ENCODE measurements around the gene KRTAP2-3.

KRTAP2-3 gene

DNA sequence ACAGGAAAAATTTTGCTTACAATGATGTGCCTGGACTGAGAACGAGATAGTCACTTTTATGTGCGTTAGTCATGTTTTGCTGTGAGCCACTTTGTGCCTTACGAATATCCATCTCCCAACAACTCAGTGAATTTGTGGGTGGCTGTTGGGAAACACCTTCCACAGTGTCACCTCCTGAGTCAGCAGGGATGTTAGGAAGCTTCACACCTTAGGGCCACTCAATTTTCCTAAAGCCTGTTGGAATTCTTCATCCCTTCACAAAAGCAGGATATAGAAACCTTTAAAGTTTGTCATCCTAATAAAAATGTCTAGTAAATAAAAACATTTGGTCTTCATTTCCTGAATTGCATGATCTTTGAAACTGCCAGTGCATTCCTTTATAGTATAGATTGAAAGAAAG is 46.7 kb downstream of the KRTAP2-3 start:
- TF ChIP-seq, protein P1, sequence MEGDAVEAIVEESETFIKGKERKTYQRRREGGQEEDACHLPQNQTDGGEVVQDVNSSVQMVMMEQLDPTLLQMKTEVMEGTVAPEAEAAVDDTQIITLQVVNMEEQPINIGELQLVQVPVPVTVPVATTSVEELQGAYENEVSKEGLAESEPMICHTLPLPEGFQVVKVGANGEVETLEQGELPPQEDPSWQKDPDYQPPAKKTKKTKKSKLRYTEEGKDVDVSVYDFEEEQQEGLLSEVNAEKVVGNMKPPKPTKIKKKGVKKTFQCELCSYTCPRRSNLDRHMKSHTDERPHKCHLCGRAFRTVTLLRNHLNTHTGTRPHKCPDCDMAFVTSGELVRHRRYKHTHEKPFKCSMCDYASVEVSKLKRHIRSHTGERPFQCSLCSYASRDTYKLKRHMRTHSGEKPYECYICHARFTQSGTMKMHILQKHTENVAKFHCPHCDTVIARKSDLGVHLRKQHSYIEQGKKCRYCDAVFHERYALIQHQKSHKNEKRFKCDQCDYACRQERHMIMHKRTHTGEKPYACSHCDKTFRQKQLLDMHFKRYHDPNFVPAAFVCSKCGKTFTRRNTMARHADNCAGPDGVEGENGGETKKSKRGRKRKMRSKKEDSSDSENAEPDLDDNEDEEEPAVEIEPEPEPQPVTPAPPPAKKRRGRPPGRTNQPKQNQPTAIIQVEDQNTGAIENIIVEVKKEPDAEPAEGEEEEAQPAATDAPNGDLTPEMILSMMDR (conservative IDR thresholded peaks at IDR 0.05), result no peak
- TF ChIP-seq ZFX (IDR thresholded peaks at IDR 0.05), result no peak
- no peak overlapping the region for H3K27ac ChIP-seq

DNA sequence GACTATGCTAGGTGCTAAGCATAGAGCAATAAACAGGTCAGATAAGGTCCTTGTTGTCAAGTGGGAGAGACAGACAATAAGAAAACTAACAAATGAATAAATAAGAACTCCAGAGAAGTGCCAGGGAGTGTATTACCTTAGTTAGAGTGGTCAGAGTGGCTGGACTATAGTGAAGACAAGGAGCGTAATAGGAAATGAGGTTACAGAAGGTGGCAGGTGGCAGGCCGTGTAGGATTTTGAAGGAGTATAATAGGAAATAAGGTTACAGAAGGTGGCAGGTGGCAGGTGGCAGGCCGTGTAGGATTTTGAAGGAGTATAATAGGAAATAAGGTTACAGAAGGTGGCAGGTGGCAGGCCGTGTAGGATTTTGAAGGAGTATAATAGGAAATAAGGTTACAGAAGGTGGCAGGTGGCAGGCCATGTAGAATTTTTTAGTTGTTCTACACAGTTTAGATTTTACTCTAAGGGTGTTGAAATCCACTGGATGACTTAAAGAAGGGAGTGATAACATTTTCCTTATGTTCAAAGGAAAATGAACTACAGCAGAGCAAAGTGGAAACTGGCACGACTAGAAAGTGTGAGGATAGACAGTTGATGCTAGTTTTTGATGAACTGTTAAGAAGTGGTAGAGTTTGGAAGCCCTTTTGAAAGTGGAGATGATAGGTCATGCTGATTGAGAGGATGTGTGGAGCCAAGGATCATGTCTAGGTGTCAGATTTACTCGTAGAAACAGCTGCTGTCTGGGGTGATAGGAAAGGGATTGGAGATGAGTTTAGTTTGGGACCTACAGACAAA is 47.4 kb downstream of the KRTAP2-3 start:
- H3K27ac ChIP-seq, result no peak overlapping the region
- TF ChIP-seq ZFX (IDR thresholded peaks at IDR 0.05), result no peak
- TF ChIP-seq, protein P1 (conservative IDR thresholded peaks at IDR 0.05), result no peak

DNA sequence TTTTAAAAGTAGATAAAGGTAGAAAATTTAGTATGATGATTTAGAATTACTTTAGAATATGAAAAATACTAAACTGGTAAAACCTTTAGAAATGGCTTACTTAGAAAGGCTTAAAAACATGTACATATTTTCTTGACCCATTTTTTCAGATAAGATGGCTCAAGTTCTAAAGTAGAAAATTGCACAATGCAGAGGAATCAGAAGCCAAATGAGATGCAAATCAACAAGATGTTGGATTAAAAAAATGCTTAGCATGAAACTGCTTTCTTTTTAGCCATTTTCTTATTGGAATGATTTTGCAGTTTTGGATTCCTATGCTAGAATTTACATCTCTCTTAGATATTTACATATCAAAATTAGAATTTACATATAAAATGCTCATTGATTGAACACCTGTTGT is 49.5 kb downstream of the KRTAP2-3 start:
- no peak overlapping the region for H3K27ac ChIP-seq

DNA sequence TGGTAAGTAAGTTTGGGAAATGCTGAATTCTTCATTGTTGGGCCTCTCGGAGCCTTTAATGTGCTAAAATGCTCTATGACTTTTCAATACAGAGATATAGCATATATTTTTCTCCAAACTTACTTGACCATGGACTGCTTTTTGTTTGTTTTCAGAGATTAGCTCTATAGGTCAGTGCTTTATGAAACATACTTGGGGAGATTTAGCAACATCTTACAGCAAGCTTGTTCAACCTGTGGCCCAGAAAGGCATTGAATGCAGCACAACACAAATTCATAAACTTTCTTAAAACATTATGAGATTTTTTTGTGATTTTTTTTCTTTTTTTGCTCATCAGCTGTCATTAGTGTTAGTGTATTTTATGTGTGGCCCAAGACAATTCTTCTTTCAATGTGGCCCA is 50.0 kb downstream of the KRTAP2-3 start:
- TF ChIP-seq, protein P1 (conservative IDR thresholded peaks at IDR 0.05), result no peak
- no peak for TF ChIP-seq ZFX (IDR thresholded peaks at IDR 0.05)
- H3K27ac ChIP-seq, result no peak overlapping the region

More for the DNA sequence above, 49.5 kb downstream of the KRTAP2-3 start:
- TF ChIP-seq, protein P1 (conservative IDR thresholded peaks at IDR 0.05), result no peak
- no peak for TF ChIP-seq ZFX (IDR thresholded peaks at IDR 0.05)

DNA sequence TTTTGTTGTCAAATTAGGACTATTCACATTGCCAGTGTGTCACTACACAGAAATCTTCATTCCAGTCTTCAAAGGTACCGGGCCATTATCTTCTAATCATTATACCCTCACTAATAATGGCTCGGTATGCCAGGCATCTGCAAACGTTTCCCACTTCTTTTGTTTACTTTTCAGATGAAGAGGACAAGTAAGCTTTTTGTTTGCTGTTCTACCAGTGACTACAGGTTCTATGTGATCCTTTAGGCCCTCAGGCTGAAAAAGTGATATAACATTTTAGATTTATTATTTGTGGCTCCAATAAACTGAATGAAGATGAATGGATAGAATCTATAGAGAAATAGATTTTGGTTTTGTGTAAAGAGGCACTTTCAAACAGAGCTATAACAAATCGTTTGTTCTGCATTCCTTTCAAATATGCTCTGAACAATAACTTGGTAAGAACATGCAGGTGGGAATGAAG is 50.6 kb downstream of the KRTAP2-3 start:
- TF ChIP-seq ZFX (IDR thresholded peaks at IDR 0.05), result no peak
- TF ChIP-seq, protein P1 (conservative IDR thresholded peaks at IDR 0.05), result no peak
- no peak overlapping the region for H3K27ac ChIP-seq

All from C4-2B (cell line).